GM19328 (cell line): Measurements from ENCODE around the gene CNNM1.

Experiments used
- ATAC-seq: cut with Tn5 transposase; IDR thresholded peaks from one replicate; pipeline ENCODE4 v1.9.1; 2021; ENCODE audit warnings: mild to moderate bottlenecking, moderate library complexity; ENCODE audit not compliant: unreplicated experiment

The CNNM1 gene

DNA sequence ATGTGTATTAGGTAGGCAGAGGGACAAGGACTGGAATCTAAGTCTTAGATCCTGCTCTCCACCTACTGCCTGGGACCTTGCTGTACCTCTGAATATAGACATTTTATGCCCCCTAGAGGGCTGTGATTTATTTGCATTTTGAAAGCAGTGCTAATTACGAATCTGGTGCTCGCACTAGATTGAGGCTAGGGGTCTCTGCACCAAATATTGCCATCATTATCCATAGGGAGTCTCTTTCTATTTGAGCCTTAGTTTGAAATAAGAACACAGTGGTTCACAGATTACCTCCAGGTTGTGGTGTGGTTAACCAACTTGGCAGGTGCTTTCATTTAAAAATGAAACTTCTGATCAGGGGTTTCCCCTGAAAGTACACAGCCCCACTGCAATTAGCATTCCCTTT lies 41.8 kb downstream of the CNNM1 start:
- peak; percentile 81 for ATAC-seq

DNA sequence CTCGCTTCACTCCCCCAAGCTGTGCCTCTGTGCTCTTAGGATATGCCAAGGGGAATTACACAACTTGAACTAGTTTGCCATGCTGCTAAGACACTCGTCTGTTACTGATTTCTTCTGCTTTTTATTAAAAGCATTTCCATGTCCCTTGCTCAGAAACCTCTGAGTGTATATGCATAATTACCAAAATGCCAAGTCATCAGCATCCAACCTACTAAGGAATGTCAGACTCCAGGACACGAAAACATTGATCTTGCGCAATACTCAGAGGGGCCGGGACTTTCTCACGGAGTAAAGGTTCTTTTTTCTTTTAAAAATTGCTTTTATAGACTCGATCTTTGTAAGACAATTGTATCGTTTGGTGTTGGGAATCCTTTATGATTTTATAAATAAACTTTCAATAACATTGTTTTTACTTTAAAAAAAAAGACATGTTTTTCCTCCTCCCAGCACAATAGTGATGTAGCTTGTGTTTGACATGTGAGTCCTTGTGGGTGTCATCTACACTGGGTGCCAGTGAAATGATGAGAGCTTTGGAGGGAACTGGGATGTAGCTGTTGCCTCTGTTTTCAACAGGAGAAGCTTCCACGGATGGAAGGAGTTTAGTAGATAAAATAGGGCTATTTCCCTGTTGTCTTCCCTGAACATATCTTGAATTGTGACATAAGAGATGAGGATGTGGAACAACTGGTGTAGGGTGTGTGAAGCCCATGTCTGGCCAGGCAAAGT lies 43.6 kb downstream of the CNNM1 start:
- ATAC-seq: no peak

DNA sequence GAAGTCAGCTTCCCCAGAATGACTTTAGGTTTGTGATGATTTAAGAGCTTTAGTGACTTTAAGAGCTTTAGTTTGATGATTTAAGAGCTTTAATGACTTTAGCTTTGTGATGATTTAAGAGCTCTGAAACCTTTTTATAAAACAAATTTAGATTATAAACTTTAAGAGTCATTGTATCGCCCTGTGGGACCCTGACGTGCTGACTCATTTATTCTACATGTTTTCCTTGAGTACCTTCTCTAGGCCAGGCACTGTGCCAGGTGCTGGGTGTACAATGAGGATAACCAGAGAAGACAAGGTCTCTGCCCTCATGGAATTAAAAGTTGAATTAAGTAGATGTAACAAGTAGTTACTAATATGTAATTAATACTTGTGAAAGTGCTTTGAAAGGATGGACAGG lies 45.4 kb downstream of the CNNM1 start:
- ATAC-seq: no peak

DNA sequence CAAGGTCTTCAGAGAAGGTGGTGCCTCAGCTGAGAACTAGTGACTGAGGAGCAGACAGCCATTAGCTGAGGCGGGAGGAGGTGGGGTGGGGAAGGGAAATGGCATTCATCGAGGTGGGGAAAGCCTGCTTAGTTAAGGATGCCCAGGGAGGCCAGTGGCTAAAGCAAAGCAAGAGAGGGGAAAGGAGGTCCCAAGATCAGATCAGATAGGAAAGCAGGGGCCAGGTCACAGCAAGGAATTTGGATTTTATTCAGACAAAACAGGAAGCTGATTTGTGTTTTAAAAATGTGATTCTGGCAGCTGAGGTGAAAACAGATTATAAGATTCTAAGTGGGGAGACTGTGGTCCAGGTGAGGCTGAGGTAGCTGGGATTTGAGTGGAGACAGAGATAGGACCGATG lies 45.8 kb downstream of the CNNM1 start:
- ATAC-seq: no peak

DNA sequence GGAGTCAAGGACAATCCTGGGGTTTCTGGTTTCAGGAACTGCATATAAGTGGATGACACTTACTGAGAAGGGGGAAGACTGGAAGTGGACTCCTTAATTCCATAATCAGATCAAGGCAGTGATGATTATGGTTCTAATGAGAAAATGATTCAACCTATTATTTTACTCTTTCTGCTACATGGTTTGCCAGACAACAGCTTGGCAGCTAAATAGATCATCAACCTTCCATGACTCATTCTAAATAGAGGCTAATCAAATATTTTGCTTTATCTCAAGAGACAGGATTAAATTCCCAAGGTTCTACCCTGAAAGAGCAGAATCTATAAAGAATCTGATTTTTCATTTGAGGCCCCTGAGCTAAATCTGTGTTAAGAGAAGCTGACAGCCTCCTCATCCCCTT lies 46.3 kb downstream of the CNNM1 start:
- ATAC-seq: no peak

DNA sequence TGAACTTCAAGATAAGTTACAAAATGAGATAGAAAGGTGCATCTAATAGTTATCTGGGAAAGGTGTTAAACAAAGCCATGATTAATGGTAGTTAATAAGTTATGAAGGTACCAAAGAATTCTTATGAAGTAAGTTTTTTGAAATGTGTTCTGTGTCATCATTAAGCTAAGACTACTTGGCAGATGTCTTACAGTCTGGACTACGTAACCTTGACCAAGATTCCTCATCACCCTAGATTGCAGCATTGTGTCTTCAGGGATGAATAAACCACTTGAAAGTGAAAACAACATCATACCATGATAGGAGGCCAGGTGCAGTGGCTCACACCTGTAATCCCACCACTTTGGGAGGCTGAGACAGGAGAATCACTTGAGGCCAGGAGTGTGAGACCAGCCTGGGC lies 53.0 kb downstream of the CNNM1 start:
- no peak for ATAC-seq

DNA sequence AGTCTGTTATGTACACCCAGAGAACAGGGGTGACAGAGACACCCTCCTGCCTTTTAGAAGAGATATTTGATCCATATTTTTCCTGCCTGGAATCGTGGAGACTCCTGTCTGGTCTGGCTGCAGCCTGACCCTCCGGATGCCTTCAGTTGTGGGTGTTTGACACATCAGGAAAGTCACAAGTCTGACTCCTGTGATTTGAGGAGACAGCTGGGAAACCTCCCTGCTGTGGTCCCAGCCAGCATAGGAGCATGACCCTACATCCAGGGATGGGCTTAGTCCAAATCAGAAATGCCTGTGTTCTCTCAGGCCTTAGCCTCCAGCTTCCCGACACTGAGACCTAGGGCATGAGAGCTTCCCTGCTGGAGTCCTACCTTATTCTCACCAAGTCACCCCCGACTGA lies 57.9 kb downstream of the CNNM1 start:
- no peak for ATAC-seq

DNA sequence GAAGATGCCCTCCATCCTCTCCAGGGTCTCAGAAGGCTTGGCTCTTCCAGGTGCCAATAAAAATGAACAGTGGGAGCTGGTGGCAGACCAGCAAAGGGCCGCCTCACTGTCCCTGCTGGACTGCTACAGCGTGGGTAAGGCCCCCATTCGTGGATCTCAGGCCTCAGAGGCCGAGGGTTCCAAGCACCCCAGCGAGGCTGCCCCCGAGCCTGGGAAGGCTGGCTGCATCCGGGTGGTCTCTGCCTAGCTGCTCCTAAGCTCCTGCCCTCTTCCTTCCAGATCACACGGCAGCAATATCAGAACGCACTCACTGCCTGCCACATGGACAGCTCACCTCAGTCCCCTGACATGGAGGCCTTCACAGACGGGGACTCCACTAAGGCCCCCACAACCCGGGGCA lies 58.4 kb downstream of the CNNM1 start:
- no peak for ATAC-seq

DNA sequence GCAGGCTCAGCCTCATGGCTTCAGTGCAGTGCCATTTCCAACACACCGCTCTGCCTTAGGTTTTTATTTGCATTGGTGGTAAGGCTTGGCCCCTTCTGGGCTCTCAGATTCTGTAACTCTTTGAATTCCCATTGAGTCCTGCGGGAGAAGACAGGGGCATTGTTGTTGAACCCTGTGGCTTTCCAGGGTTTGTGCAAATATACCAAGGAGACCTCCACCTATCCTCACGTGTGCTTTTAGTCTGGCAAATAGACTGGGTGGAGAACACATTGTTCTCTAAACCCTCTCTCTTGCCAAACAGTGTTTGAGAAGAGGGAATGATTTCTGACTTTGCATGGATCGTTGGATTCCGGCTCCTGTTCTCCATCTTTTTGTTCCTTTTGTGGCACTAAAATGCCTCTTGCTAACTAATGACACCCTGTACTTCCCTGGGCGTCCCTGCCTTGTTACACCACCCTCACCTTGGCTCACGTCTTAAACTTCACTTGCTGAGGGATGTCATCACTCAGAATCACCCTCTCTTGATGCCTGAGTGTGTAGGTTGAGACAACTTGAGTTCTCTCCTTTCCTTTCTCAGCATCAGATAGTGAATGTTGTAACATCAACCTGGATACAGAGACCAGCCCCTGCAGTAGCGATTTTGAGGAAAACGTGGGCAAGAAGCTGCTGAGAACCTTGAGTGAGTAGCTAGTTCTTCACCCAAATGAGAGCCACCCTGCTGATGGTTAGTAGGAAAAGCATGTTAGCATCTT lies 60.7 kb downstream of the CNNM1 start:
- ATAC-seq: no peak

DNA sequence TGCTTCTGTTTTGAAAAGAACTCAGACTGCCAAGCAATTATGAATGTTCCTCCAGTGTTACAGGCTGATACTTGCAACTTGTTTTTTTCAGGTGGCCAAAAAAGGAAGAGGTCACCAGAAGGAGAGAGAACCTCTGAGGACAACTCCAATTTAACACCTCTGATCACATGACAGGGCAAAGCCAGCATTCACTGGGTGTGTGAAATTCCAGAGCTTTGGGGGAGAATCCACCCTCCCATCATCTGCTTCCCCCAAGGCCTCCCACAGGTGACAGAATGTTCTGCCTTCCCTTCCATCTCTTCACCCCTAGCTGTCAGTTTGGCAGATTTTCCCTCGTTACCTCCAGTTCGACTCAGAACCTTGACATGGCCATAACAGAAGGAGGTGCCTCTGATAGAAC lies 62.2 kb downstream of the CNNM1 start:
- ATAC-seq: no peak

DNA sequence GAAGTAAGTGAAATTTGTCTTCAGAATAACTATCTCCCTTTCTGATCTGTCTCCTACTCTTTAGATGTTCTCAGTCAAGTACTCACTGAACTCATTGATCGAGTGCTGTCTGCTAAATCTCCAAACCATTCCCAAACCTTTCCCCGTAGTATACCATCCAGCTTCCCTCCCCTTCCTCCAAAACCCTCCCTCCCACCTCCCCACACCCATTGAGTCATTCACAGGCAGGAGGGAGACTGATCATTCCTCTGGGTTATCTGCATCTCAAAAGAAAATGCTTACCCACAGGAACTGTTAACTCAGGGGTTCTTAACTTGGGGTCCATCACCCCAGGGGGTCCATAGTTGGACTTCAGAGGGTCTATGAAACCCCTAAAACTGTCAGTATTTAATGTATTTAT lies 63.9 kb downstream of the CNNM1 start:
- ATAC-seq: no peak

DNA sequence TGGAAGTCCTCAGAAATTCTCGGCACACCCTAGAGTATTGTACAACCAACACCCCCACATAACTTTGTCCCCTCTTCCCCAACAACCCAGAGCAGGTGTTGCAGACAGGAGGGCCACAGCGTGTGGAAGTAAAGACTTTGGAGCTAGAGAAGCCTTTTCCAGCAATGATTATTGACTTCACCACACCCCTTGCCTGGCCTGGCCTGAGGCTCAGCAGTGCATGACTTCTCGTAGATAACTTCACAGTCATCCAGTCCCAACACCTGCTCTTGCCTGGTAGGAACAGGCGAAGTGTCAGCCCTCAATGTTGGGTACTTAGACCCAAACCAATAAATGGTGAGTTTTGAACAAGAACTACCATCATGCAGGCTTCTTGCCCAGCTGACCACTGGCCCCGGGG lies 64.5 kb downstream of the CNNM1 start:
- ATAC-seq: no peak

DNA sequence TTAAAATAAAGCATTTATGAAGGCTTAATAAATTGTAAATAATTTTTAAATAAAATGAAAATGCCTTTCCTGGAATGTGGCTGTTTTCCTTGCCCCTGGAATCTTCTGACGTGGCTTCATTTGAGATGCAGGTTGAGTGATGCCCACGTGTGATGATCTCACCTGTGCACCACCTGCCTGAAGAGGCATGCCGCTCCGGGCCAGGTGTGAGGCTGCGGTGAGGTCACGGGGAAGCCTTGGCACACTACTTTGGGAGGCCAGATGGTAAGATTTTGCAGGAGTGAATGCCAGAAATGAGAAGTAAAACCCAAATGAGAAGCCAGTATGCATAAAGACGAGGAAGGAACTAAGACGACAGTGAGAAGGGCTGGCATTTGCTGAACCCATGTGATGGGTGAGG lies 65.1 kb downstream of the CNNM1 start:
- no peak for ATAC-seq

DNA sequence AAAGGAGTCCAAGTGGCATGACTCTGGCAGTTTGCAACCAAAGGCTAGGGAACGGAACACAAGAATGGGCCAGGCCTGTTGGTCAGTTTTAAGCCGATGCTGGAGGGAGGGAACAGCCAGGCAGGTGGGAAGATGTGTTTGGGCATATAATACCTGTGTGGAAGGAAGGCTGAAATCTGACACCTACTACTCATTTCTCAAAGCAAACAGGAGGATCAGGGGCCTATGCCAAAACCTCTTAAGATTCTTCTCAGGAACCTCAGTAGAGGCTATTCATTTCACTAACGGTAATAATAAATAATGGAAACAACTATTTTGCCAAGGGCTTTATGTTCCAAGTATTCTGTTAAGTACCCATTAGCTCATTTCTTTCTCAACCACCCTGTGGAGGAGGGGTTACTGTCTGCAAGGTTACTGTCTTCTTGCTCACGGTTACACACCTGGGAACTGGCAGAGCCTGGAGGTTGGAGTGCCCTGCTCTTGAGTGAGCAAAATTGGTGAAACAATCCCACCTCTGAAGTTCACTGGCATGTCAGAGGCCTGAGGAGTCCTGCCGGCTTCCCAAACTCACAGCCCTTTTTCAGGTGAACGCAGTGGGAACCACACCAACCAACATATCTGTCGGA lies 65.7 kb downstream of the CNNM1 start:
- ATAC-seq: no peak

DNA sequence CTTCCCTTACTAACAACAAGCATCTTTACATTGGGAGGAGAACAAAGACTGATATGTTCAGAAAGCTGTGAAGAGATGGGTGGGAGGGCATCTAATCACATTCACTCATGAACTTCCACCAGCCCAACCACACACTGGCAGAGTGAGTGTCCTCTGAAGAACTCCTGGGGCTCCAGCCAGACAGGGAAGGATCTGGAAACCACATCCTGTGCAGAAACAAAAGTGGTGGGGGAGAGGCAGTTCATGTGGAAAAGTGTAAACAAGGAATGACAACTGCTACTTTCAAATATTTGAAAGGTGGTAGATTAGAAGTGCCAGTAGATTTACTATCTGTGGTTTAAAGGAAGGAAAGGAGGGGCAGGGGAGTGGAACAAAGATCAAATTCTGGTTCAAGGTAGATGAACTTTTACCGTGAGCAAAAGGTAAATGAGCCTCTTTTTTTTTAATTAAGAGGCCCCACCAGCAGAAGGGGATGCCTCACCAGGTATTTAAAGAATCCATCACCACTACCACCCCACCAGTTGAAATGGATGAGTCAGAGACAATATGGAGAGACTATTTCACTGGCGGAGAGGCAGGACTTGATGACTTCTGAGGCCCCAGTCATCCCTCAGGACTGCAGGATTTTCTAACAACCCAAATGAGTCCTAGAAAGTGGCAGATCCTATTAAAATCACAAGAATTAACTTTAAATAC lies 66.7 kb downstream of the CNNM1 start:
- no peak for ATAC-seq

DNA sequence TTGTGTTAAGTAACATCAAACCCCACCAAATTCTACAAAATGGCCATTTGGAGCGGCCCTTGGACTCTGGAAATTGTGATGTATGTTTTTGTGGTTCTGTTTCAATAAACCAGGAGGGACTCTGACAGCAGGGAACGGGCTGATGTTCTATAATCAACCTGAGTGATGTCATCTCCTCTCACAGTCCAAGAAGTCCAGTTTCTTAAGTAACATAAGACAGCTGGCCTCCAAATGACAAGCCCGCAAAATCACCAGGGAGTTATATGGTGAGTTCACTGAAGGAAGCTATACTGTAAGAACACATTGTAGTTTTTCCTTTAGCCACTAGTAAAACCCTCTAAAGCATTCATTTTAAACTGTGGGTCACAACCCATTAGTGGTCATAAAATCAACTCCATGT lies 67.3 kb downstream of the CNNM1 start:
- no peak for ATAC-seq

DNA sequence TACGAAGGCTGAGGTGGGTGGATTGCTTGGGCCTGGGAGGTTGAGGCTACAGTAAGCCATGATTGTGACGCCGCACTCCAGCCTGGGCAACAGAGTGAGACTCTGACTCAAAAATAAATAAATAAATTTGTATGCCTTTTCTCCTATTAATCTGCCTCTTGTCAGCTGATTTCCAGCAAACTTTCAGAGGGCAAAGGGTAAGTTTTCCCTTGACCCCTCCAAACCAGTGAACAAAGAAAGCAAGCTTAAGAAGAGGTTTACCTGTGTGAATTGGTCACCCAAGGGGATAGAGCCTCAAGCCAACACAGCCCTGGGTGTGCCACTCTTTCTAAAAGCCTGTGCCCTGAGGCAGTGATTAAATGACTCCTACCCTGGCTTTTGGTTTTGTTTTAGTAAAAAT lies 70.5 kb downstream of the CNNM1 start:
- no peak for ATAC-seq

DNA sequence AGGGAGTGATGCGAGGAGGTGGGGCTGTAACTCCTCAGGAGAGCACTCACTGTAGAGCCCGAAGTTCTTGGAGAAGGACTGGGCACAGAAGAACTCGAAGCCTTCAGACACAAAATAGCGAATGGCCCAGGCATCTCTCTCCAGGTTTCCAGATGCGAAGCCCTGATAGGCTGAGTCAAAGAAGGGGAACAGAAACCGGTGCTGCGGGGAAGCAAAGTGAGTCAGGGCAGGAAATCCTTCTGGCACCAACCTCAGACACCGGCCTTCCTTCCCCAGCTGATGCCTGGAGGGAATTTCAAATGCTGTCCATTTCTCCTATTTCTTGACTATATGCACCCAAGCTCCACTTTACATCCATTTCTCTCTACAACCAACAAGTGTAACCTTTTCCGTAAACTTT lies 74.5 kb downstream of the CNNM1 start:
- no peak for ATAC-seq

DNA sequence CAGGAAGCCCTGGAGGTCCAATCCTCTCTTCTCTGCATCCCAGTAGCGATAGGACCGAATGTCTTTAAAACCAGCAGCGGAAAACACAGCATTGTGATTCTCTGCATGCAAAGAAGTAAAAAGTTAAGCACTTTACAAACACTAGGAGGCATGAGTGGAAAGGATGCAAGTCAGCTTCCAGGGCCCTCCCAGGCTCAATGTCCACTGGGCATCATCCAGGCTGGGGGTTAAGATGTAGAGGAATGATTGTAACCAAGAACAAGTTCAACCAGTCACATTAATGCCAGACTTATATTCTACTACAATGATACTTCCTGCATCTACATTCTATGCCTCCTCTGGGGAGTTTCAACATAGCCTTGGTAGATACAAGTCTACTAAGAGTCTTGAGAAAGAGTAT lies 77.0 kb downstream of the CNNM1 start:
- no peak for ATAC-seq

DNA sequence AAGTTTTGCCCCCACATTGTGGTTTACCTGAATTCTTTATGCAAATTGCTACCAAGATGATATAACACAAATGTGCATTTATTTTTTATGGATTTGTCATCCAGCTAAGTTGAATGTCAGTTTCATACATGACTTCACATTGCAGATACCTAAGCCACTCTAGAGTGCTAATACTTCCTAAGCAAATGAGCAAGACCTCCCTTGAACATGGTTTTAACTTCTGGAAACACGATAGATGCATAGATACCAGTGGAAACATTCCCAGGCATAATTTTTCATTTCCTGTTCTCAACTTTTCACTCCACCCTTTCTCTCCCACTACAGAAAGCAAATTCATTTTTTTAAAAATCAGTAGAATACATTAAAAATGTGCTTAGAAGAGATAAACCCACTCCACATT lies 81.0 kb downstream of the CNNM1 start:
- ATAC-seq: no peak

DNA sequence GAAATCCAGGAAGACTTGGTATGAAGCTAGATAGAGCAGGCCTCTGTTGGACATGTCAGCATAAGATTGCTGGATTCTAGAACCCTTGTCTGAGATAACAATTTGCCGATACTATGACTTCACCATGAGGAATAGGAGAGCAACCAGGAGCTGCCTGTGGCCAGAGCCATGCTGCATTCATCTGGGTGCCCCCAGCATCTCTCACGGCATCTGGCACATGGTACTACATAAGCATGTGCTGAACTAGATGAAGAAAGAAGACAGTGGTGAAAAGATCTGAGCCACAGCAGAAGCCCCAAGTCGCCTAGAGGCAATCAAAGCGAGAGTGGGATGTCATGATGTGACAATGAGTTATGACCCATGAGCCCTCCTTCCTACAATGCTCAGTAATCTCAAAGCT lies 81.7 kb downstream of the CNNM1 start:
- no peak for ATAC-seq

DNA sequence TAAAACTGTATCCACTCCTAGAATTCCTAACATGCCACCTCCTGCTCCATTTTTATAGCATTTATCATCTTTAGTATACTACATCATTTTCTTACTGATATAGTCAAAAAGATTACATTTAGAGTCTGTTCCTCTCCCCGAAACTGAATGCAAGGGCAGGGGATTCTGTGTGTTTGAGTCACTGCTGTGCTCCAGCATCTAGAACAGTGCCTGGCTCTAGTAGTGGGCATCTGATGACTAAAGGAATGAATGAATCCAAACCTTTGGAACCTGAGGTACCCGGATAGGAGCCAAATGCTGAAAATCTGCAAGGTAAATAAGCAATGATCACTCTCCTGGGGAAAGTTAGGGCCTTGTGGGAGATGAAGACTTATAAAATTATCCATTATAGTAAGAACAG lies 82.4 kb downstream of the CNNM1 start:
- no peak for ATAC-seq
